CD4-positive, alpha-beta T cell (primary cell): ENCODE results near the gene BLMH. TPM values are rescaled to one million over a fixed set of nuclear protein-coding genes. Genes with fewer than 3 reads are reported as not detected.

Experiments used
- ATAC-seq: fragments of 200-7000 bp; cut with Tn5 transposase; one replicate; pipeline ENCODE4 v1.10.0; 2022; ENCODE audit warnings: mild to moderate bottlenecking; ENCODE audit not compliant: poor library complexity
- CTCF ChIA-PET: fragments of 350-600 bp; sonication (Branson Sonifier 250); formaldehyde crosslinking; loops from one replicate; lab custom pipeline; 2021; ENCODE audit warnings: antibody characterized with exemption, inconsistent platforms; lab: Charles Lee
- POLR2A ChIA-PET: fragments of 350-600 bp; sonication (Branson Sonifier 250); formaldehyde crosslinking; loops from one replicate; lab custom pipeline; 2021; ENCODE audit warnings: antibody characterized with exemption, inconsistent platforms; lab: Charles Lee
- DNase-seq, 14 experiments: peaks; one replicate each; pipeline ENCODE4 v3.0.0-alpha.2; 2013 to 2020; ENCODE audit warnings: mixed read lengths in 2 of 14
- H3K27ac ChIP-seq, 2 donors: one replicate each; pipeline versions ENCODE4 v1.5.1 to v1.7.0; 2013; ENCODE audit warnings: low read length in 2 of 2, low read depth in 1 of 2, mild to moderate bottlenecking in 1 of 2
- H3K27me3 ChIP-seq, 2 experiments: 1 replicate in 1 of 2; 2 replicates in 1 of 2; pipeline versions ENCODE4 v1.6.1 to v1.7.0; 2013; ENCODE audit warnings: low read length in 2 of 2, control low read depth in 1 of 2, mild to moderate bottlenecking in 1 of 2, moderate library complexity in 1 of 2; ENCODE audit not compliant: insufficient read depth in 2 of 2, control insufficient read depth in 1 of 2
- H3K36me3 ChIP-seq: one replicate; pipeline ENCODE4 v1.6.1; 2013; ENCODE audit warnings: low read length, control low read depth; ENCODE audit not compliant: insufficient read depth
- H3K4me1 ChIP-seq: one replicate; pipeline ENCODE4 v1.6.1; 2013; ENCODE audit warnings: low read length, control low read depth; ENCODE audit not compliant: insufficient read depth
- H3K4me3 ChIP-seq: one replicate; pipeline ENCODE4 v1.5.1; 2013; ENCODE audit warnings: mild to moderate bottlenecking, low read length, moderate library complexity
- H3K9me3 ChIP-seq, 2 experiments: 1 replicate in 1 of 2; 2 replicates in 1 of 2; pipeline versions ENCODE4 v1.6.1 to v1.7.0; 2013; ENCODE audit warnings: low read length in 2 of 2, mild to moderate bottlenecking in 2 of 2, control low read depth in 1 of 2, moderate library complexity in 1 of 2; ENCODE audit not compliant: control insufficient read depth in 1 of 2, insufficient read depth in 1 of 2
- H3K27ac Mint-ChIP-seq: one replicate; pipeline ENCODE4 v1.8.0; 2020; ENCODE audit warnings: mixed read lengths
- H3K27me3 Mint-ChIP-seq: one replicate; pipeline ENCODE4 v1.8.0; 2021; ENCODE audit warnings: mixed read lengths
- H3K36me3 Mint-ChIP-seq: one replicate; pipeline ENCODE4 v1.8.0; 2021; ENCODE audit warnings: low read depth, mixed read lengths
- H3K4me1 Mint-ChIP-seq: one replicate; pipeline ENCODE4 v1.8.0; 2021; ENCODE audit warnings: low read depth, mixed read lengths
- H3K4me3 Mint-ChIP-seq: one replicate; pipeline ENCODE4 v1.8.0; 2020; ENCODE audit warnings: mild to moderate bottlenecking, mixed read lengths
- H3K9me3 Mint-ChIP-seq: one replicate; pipeline ENCODE4 v1.8.0; 2020; ENCODE audit warnings: mixed read lengths
- intact Hi-C, 2 experiments: fragments of 100-400 bp; cut with DNase I in 1 of 2; cut with micrococcal nuclease in 1 of 2; formaldehyde crosslinking; loops; one replicate each; pipeline versions ENCODE4 v1.15.1 to v1.9.0; 2023 to 2025; cut with DNase I, micrococcal nuclease
- total RNA-seq, 174 experiments: library from RNA in 2 of 174; stranded (reverse) in 2 of 174; gene quantifications; one replicate each; pipeline ENCODE4 v1.2.3 and lab custom pipeline; 2021 to 2026
- TF ChIP-seq, protein P1 (sequence below): fragments of 200-600 bp; IDR thresholded peaks from one replicate; pipeline ENCODE4 v1.8.0; 2022; ENCODE audit warnings: antibody characterized with exemption, mild to moderate bottlenecking

Gene BLMH
- total RNA-seq, 2 experiments from 2014 or later, result 32.9 to 36.5 TPM

DNA sequence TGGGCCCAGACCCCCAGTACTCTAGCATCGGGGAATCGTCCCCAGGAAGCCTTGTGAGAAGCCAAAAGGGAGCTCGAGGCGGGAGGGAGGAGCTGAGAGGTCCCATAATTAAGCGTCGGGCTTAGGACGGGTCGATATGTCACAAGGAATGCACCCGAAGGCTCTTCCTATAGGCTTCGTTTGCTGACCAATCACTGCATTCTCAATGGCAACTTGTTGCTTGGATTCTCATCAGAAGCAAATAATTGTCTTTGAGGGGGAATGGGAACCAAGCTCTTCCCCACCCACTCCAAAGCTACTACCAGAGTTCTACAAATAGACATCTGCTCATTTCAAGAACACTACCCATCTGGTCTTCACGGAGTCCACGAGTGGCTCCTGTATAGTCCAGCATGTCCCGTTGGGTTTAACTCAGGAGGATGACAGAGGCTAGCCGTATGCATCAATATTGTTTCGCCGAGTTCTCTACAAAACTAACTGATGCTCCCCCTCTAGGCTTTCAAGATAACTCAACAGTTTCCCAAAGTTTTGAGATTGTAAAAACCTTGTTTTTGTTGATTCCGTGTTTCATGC is 628 bp upstream of the BLMH start:
- ATAC-seq, result no peak
- Histone ChIP-seq H3K27ac (no peak overlapping the region), H3K27me3 (no peaks in the 10 kb centered on the region)

DNA sequence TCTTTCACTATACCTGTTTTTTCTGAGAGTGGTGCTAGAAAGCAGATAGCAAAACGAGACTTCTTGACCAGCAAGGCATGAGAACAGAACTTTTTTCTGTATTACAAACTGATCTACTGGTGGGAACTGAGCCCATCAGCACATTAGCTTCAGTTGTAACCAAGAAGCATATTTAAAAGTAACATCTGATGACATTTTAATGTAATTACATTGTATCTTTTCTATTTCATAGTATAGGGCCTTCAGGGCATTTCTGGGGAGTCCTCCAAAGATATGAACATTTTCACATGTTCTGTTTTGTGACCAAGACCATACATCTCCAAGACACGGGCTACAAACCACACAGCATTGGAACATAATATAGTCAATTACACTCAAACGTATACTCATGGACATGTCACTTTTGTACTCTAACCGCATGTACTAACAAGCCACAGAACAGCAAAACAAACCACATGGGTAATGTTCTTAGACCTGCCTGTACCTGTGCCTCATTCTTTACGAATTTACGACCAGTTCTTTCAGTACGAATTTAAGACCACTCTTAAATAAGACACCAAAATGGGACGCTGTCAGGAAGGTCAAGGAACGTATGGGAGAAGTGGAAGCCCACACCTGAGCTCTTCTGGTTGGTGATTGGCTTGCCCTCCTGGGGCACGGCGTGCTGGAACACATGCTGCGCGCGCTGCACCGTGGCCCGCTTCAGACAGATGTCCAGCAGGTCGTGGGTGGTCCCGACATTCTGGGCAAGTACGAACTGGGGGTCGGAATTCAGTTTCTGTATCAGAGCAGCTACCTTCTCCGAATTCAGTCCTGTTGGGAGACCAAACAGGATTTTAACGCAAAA is 825 bp downstream of the BLMH start:
- DNase-seq (peak in 8 of 14 experiments; percentile 4 to 41 (median 29)), ATAC-seq (peak; percentile 50)
- CTCF ChIA-PET, result interaction anchor here (1.0 to 3.4 kb wide), 2 partner anchors 46 to 49 kb away, joined by 3 to 28 read pairs; no protein-coding TSS in a partner anchor
- Histone ChIP-seq H3K27ac (no peak overlapping the region), H3K36me3 (peaks cover 29% of the 10 kb centered on the region), H3K9me3 (no peaks in the 10 kb centered on the region), H3K4me1 (peaks cover 8% of the 10 kb centered on the region), H3K27me3 (no peaks in the 10 kb centered on the region), H3K4me3 (peak overlapping the region; percentile 91)
- Mint-ChIP-seq H3K36me3 (peaks cover 36% of the 10 kb centered on the region), H3K27ac (peak overlapping the region; percentile 84), H3K4me1 (peaks cover 24% of the 10 kb centered on the region), H3K27me3 (no peaks in the 10 kb centered on the region), H3K9me3 (no peaks in the 10 kb centered on the region), H3K4me3 (peak overlapping the region; percentile 98)
- POLR2A ChIA-PET, result interaction anchor here (0.6 to 3.3 kb wide), 13 partner anchors 9 to 806 kb away, joined by 3 to 42 read pairs (median 4); no protein-coding TSS in a partner anchor
- intact Hi-C loops, result loop anchor here (1.0 to 5.0 kb wide), 3 partner anchors 41 to 169 kb away; no protein-coding TSS in a partner anchor
- TF ChIP-seq, protein P1, sequence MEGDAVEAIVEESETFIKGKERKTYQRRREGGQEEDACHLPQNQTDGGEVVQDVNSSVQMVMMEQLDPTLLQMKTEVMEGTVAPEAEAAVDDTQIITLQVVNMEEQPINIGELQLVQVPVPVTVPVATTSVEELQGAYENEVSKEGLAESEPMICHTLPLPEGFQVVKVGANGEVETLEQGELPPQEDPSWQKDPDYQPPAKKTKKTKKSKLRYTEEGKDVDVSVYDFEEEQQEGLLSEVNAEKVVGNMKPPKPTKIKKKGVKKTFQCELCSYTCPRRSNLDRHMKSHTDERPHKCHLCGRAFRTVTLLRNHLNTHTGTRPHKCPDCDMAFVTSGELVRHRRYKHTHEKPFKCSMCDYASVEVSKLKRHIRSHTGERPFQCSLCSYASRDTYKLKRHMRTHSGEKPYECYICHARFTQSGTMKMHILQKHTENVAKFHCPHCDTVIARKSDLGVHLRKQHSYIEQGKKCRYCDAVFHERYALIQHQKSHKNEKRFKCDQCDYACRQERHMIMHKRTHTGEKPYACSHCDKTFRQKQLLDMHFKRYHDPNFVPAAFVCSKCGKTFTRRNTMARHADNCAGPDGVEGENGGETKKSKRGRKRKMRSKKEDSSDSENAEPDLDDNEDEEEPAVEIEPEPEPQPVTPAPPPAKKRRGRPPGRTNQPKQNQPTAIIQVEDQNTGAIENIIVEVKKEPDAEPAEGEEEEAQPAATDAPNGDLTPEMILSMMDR, result no peak

More for the DNA sequence above, 628 bp upstream of the BLMH start:
- TF ChIP-seq, protein P1, result no peak
- Histone ChIP-seq H3K9me3 (no peaks in the 10 kb centered on the region), H3K36me3 (peaks cover 14% of the 10 kb centered on the region), H3K4me3 (peak overlapping the region; percentile 91), H3K4me1 (peaks cover 8% of the 10 kb centered on the region)
- Mint-ChIP-seq H3K27me3 (no peaks in the 10 kb centered on the region), H3K27ac (no peak overlapping the region), H3K4me1 (peaks cover 24% of the 10 kb centered on the region), H3K36me3 (peaks cover 24% of the 10 kb centered on the region), H3K9me3 (no peaks in the 10 kb centered on the region), H3K4me3 (no peak overlapping the region)
- POLR2A ChIA-PET, result interaction anchor here (0.6 to 3.3 kb wide), 14 partner anchors 12 to 188 kb away, joined by 3 to 42 read pairs (median 4); partner anchors contain the start of gene TMIGD1
- intact Hi-C loops, result loop anchor here in 1 of 2 experiments (5.0 kb wide), 1 partner anchor 170 kb away; no protein-coding TSS in a partner anchor
- CTCF ChIA-PET, result interaction anchor here (0.6 to 3.4 kb wide), 4 partner anchors 40 to 265 kb away, joined by 3 to 28 read pairs (median 4); no protein-coding TSS in a partner anchor
- DNase-seq, result no peak

DNA sequence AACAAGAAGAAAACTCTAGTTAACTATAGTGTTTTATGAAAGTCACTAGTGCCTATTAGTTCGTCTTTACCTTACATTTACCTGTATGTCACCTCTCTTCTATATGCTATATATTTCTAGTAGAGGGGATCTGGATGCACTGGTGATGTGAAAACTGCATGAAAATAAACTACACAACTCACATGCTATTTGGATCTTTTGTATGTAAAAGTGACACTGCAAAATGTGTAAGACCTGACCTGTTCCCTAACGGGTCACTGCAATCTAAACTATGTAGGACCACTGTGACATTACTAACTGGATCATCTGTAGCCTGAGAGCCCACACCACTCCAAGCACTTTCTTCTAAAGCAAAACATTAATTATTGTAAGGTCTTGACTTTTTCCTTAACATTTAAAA is 1.7 kb downstream of the BLMH start:
- DNase-seq (no peak), ATAC-seq (no peak)
- TF ChIP-seq, protein P1, result no peak
- Mint-ChIP-seq H3K36me3 (peaks cover 45% of the 10 kb centered on the region), H3K4me3 (peak overlapping the region; percentile 98), H3K4me1 (peaks cover 24% of the 10 kb centered on the region), H3K27ac (peak overlapping the region; percentile 84), H3K9me3 (no peaks in the 10 kb centered on the region), H3K27me3 (no peaks in the 10 kb centered on the region)
- peaks cover 8% of the 10 kb centered on the region for H3K4me1 ChIP-seq
- no peak overlapping the region for H3K27ac ChIP-seq
- H3K27me3 ChIP-seq, result no peaks in the 10 kb centered on the region
- no peaks in the 10 kb centered on the region for H3K9me3 ChIP-seq
- intact Hi-C loops, result loop anchor here in 1 of 2 experiments (5.0 kb wide), 1 partner anchor 168 kb away; no protein-coding TSS in a partner anchor
- peaks cover 37% of the 10 kb centered on the region for H3K36me3 ChIP-seq
- ChIA-PET POLR2A (interaction anchor here (3.3 kb wide), 1 partner anchor 33 kb away, joined by 42 read pairs; no protein-coding TSS in a partner anchor), CTCF (interaction anchor here (3.4 kb wide), 1 partner anchor 47 kb away, joined by 28 read pairs; no protein-coding TSS in a partner anchor)
- H3K4me3 ChIP-seq, result no peak overlapping the region
